EL (cell line): Measurements from ENCODE around the gene NEDD9.

Experiments
- DNase-seq: peaks from one replicate; pipeline ENCODE4 v3.0.0-alpha.2; 2016

Gene NEDD9, protein sequence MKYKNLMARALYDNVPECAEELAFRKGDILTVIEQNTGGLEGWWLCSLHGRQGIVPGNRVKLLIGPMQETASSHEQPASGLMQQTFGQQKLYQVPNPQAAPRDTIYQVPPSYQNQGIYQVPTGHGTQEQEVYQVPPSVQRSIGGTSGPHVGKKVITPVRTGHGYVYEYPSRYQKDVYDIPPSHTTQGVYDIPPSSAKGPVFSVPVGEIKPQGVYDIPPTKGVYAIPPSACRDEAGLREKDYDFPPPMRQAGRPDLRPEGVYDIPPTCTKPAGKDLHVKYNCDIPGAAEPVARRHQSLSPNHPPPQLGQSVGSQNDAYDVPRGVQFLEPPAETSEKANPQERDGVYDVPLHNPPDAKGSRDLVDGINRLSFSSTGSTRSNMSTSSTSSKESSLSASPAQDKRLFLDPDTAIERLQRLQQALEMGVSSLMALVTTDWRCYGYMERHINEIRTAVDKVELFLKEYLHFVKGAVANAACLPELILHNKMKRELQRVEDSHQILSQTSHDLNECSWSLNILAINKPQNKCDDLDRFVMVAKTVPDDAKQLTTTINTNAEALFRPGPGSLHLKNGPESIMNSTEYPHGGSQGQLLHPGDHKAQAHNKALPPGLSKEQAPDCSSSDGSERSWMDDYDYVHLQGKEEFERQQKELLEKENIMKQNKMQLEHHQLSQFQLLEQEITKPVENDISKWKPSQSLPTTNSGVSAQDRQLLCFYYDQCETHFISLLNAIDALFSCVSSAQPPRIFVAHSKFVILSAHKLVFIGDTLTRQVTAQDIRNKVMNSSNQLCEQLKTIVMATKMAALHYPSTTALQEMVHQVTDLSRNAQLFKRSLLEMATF

DNA sequence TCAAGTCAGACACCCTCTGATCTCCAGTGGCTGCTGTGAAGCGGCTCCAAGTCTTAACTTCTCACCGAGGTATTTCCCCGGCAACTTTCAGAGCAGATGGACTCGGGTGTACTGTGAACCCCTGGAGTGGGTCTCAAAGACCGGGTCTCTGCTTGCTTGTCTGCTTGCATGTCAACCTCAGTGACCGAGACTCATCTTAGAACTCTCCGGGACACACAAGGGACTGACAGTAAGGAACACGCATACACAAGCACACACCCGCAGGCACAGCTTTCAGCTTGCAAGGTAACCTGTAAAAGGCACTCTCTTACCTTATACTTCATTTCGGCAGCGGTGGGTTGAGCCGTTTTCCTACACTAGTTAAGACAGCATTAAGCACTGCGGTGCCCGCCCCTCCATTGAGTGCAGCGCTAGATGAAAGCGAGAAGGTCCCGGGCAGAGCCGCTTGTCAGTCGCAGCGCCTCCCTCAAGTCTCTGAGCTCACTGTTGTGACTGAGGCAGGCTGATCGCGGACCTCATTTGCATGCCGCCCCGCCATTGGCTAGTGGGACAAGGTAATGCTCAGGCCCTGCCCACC is at the start of gene NEDD9:
Gene NEDD9, minus strand, starts transcription at position 476 of the 577 bp plus-strand sequence. Its CDS starts 153 bp downstream, at position 323.
- peak; percentile 98 for DNase-seq

DNA sequence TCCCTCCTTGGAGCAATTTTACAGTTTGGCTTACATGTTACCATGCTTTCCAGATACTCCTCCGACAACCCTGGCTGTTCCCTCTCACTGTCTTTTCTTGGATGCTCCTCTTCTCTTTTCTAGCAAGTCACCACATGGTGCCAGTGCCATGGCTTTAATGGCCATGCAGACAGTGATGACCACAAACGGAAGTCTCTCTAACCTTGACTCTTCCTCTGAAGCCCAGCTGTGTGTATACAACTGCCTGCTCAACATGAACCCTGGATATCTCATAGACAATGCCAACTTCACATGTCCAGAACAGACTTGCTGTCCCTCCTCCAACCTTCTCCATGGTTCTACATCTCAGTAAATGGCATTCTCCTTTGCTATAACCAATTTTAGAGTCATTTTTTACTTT is 49.8 kb upstream of the NEDD9 start:
- DNase-seq = no peak

DNA sequence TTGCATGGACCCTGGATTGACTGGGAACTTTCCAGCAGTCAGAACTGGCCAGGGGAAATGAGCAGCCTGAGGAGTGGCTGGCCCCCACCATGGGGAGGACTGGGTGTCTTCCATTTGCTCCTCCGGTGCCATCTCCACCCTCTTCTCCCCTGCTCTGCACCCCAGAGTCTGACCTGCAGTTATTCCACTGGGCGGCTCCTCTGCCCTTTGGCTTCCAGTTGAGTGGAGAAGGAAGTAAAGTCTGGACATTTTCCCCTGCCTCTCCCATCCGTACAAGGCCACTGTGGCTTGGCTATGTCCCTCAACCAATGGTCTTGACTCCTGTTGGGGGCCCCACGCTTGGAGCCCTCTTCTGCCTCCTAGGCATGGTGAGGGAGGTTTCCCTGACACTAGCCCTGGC is 47.9 kb upstream of the NEDD9 start:
- no peak for DNase-seq

DNA sequence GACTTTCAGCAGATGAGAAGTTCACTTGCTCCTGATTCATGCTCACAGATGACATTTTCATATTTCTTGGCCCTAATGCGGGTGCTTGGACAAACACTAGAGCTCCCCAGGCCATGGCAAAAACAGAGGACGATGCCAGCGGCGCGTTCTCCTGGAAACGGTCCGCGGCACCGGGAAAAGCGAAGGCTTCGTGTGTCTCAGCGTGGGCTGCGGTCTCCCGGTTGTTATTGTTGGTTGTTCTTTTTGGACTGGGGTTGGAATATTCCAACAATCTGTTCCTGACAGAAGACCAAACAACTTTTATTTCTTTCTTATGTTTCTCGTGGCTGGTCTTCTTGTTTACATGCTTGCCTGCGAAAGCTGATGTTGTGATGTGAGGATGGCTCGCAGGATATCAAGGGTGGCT is 46.8 kb upstream of the NEDD9 start:
- no peak for DNase-seq

DNA sequence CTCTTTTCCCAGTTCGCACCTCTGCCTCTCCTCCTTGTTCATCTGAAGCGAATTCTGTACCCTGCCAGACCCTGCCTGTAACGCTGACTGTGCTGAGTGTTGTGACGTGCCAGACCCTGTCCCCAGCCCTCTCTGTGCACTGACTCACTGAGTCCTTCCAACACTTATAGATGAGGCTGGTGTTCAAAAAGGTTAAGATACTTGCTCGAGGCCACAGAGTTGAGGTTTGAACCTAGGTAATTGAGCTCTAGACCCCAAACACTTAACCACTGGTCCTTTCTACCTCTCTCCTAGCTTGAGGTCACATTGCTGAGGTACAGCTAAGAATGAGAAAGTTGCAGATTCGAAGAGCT is 45.7 kb upstream of the NEDD9 start:
- DNase-seq = no peak

DNA sequence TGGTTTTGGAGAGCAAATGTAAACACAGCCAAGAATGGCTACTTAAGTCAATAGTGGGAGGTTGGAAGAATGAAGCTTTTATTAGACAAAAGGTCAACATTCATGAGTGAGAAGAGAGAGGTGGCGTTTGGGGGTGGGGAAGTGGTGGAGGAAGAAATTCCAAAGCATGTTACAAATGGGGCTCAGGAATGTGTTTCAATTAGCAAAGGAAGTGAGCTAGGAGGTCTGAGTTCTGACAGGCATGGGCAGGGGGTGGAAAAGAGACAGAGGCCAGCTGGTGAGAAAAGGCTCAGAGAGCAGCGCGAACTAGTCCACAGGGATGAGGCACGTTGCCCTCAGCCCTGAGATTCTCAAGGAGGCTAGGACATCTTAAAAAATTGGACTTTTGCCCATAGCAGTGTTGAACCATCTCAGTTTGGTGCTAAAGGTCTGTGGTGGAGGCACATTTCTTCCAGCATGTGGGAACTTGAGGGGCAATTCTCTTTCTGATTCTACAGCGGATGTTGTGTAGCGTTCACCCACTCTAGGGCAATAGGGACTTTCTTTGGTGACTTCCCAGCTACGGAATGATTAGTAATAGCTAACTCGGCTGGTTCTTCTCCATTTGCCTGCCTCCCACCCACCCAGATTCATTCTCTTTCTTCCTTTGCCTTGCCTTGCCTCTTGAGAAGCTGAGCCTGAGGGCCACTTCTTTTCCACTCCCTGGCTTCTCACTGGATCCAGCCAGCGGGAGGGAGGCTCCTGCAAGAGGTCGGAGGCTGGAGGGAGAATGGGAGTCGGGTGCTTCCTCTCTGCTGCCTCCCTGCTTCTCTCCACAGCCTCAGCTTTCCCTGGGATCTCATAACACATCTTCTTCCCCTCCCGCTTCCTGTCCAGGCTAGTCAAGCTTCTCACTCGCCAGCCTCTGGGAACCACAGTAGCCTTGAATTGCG is 45.1 kb upstream of the NEDD9 start:
- DNase-seq = peak; percentile 93

DNA sequence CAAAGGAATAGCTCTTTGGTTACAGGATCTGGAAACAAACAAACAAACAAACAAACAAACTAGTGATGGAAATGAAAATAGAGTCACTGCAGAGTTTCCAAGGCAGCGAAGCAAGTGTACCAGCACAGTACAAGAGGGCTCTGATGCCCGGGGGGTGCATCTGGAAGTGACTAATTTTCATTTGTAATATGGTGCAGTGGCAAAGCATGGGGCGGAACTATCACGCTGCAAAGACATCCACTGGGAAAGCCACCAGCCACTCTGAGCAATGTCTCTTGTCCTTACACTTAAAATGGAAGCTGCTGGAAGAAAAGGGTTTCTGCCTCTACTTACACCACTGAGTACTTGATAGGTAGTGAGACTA is 44.4 kb upstream of the NEDD9 start:
- DNase-seq = no peak

DNA sequence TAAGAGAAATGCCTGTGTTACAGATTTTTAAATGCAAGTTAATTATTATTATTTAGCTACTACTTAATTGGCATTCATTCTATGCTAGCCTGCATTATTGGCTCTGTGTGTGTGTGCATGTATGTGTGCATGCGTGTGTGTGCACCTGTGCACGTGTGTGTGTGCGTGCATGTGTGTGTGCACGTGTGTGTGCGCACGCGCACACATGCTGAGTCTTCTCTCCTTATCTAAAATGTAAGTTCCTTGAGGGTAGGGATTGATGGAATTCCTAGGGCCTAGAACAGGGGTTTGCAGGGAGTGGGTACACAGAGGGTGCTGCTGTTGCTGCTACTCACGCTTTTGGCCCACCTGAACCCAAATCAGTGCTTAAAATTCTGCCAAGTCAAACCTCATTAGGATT is 43.8 kb upstream of the NEDD9 start:
- DNase-seq = no peak

DNA sequence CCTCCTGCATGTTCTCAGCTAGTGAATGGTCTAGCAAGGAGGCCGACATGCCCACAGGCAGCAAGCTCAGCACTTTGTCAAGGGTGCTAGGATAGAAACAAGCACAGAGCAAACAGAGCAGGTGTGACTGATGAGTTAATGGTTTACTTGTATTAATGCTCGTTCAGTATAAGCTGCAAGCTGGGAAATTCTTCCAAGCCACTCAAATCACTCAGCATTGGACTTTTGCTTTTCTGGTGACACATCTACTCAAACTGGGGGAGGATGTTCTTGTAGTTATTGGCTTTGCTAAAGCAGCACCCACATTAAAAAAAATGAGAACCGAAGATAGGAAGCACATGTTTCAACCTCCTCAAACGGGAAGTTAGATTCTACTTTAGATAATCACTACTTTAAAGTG is 43.1 kb upstream of the NEDD9 start:
- DNase-seq = no peak

DNA sequence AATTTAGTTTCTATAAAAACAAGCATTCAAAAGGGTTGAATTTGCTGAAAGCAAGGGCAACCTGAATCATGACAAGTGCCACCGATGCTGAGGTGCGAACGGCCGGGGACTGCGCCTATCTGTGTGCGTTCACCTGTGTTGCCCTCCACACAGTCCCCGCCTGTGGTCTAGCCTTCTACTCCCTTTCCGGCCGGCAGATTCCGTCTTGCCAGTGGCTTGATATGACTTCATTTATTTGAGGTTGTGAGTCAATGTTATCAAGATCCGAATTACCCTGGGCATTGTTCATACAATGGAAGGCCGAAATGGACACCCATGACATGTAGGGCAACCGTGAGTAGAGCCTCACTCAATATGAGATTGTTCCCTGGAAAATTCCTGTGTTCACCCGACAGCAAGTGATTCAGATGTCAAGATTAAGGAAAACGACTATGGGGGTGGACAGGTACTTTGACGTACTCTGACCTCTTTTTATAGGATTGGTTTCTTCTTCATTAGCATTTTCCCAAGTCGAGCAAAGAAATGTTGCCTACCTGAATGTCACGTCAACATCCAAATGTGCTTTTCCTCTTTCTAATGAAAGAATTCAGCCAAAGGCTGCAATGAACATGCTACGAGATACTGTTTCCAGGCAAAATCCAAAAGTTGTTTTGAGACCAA is 41.1 kb upstream of the NEDD9 start:
- DNase-seq = no peak

DNA sequence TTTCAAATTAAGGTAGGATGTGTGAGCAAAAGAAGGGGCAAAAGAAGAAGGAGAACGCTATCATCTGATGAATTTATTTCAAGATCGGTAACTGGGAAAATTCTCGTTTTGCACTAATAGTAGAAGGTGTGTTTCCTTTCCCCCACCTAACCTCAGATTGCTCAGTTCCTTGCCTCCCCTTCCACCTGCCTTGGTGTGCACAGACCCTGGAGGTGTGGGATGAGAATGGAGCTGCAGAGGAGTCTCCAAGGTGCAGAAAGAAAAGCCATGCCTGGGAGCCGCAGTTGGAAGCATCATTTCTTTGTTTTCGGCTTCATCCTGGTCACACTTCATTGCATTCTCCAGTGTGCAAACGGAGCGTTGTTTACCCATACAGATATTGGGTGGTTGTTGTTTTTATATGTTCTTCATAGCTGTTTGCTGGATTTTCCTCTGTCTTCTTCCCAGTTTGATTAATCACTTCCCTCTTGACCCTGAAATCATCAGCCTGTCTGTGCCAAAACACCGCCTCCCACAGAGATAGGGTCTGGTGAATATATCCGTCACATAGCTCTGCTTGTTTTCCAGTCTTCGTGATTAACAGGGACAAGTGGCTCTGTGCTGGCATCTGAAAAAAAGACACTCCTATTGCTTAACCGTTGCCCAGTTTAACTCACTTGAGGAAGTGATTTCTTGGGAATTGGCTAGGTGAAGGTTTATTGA is 40.2 kb upstream of the NEDD9 start:
- DNase-seq = no peak

DNA sequence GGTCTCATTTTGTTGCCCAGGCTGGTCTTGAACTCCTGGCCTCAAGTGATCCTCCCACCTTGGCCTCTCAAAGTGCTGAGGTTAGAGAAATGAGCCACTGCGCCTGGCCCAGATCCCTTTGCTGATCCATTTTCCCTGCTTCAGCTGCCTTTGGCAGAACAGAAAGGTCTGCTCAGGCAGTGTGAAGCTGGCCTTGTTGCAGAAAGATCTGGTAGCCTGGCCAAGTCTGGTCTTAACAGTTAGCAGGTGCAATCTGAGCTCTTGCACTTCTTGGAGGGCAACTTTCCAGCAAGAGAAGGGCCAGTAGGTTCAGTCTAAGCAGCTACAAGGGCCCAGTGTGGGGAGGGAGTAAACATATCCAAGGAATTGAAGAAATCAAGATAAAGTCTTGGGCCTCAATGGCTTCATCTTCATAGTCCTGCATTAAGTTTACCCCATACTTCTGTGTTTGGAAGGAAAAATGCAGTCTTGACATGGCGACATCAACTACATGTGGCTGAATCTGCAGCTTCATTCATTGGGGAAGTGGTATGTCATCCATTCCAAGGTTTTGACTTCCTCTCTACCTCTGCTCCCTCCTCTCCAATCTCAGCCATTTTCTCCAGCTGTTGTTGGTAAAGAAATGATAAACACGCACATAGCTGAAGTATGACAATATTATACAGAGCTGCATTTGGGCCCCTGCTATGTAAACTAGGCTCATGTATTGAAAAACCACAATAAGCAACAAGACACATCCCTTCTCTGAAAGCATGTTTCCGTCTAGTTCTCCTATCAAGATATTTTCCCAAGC is 39.0 kb upstream of the NEDD9 start:
- peak; percentile 67 for DNase-seq

DNA sequence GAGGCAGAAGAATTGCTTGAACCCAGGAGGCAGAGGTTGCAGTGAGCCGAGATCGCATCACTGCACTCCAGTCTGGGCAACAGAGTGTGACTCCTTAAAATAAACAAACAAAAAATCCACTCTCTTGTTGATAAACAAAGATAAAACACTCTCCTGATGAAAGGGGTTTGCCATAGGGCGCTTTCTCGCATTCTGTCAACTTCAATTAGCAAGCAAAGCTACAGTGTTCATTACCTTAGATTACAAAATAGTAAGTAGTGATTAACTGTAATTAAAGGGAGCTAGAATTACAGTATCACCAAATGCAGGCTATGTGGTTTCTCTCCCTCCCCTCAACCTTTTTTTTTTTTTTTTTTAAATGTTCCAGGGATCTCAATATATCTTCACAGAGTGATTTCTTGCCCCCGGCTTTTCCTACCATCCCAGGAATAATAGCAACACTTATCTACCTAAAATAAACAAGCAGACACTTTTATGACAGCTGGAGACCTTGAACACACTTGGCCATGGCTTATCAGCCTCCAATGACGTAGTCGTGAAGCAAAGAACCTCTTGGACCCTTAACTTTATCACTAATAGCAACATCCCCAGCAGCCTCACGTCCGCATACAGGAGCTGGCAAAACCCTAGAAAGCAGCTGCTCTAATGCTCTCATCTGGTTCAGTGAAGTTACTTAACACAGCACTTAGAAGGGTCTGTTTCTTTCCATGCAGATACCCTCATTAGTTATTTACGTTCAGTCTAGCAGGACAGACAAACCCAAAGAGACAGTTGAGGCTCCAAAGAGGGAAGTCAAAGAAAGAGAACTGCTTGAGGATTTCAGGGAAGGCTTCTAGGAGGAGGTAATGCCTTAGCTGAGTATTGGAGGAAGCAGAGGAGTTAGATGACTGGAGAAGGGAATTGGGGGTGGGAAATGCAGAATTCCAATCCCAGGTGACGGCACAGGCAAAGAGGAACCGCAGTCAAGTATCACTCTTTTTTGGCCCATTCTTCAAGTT is 37.9 kb upstream of the NEDD9 start:
- no peak for DNase-seq

DNA sequence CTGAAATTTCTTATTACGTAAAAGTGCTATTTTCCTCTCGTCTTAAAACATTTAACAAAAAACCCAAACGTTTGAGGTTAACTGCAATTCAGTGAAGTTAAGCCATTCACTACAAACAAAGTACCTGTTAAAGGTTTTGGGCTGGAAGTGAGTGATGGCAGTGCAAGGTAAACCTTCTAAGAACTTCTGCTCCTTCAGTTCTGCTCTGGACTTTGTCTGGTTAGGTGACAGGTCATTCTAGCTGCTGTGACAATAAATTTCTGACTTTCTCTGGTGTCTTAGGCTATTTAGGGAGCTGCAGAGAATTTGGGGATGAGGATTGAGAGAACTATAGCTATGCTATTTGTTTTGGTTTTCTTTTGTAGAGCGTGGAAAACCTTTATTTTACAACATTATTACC is 36.5 kb upstream of the NEDD9 start:
- no peak for DNase-seq

DNA sequence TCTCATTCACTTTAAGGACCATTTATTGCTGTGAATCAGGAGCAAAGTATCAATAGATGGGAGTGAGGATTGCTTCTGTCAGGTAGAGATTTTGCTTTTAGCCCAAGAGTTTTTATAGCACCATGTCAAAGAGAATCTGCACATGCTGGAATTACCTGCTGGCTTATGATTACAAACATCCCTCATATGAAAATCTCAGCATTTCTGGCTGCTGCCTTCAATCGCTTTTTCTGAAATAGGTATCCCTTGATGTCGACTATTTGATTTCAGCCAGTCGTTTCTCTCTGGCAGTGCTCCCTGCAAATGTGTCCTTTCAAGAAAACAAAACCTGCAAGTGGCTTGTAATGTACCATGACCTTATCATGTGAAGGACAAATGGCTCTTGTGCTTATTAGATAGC is 34.5 kb upstream of the NEDD9 start:
- DNase-seq = no peak

DNA sequence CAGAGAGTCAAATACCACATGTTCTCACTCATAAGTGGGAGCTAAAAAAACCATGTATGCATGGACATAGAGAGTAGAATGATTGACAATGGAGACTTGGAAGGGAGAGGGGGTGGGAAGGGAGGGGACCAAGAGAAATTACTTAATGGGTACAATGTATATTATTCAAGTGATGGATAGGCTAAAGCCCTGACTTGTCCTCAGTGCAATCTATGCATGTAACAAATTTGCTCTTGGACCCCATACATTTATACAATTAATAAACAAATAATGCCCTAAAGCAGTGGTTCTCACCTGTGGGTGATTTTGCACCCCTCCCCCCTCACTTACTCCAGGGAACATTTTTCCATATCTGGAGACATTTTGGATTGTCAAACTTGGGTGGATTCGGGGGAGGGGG is 33.5 kb upstream of the NEDD9 start:
- no peak for DNase-seq

DNA sequence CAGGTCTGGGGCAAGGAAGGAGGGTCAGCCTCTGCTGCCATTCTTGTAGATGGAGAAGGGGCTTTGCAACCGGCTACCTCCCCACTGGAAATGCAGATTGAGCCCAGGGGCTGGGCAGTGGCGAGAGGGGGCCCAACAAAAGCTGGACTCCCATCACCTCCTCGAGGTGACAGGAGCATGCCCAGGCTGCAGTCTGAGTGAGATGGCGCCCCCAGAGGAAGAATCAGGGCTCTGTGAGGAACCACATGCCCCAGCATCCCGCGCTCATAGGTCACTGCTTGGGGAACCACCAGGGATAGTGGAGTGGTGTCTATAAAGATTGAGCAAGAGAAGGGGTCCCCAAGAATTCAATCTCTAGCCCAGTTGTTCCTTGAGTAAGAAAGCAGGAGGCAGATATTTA is 31.6 kb upstream of the NEDD9 start:
- DNase-seq = no peak

DNA sequence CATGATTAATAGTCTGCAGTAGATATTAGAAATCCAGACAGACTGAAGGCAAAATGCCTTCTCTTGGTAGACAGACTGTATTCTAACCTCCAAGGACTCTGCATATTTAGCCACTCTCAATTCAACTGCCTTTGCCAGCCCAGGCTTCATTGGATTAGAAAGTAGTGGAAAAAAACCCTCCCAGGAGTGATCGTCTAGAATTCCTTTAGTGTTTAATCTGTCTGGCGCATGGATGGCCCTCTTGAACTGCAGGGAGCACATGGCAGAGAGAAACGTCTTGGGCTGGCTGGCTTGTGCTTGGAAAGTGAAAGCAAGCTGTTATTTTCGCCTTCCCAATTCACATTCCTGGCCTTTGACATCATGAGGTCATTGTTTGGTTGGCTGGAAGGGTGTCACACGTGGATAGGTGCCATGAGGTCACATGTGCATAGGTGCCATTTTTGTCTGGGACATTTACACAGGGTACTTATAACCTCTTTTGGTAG is 30.9 kb upstream of the NEDD9 start:
- DNase-seq = peak; percentile 85

DNA sequence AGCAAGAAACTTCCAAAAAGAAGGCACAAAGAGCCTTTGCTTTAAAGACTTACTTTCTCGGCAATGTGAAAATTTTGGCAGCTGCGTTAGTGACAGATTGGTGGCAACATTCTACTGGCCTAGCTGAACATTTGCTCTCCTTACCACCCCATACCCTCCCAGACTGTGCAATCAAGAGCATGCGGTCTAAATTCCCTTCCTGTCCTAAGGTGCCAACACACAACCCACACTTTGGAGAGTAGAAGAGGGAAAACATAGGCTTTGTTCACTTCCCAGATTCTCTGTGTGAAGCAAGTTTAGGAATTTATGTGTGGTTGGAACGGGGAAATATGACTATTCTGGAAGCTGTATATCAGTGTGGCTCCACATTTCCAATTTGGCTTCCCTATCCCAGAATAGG is 29.8 kb upstream of the NEDD9 start:
- DNase-seq = no peak
